Retinal pigment epithelial cell (primary cell): ENCODE measurements around the gene FER.
"Not testable (repeated sequence)": the region's sequence is repeated elsewhere in the genome, so short reads cannot be mapped to it uniquely, and the experiment has no call there.

ENCODE experiments used
- DNase-seq: peaks from one replicate; pipeline ENCODE4 v3.0.0-alpha.2; 2010; ENCODE audit warnings: low read depth
- H3K4me3 ChIP-seq: 2 replicates; pipeline ENCODE4 v1.5.1; 2011; ENCODE audit warnings: mild to moderate bottlenecking, low read length, control low read depth, moderate library complexity
- CTCF ChIP-seq: conservative IDR thresholded peaks from 2 replicates; pipeline ENCODE4 v1.5.1; 2011; ENCODE audit warnings: low read depth, low read length, control low read depth, inconsistent platforms

FER gene

DNA sequence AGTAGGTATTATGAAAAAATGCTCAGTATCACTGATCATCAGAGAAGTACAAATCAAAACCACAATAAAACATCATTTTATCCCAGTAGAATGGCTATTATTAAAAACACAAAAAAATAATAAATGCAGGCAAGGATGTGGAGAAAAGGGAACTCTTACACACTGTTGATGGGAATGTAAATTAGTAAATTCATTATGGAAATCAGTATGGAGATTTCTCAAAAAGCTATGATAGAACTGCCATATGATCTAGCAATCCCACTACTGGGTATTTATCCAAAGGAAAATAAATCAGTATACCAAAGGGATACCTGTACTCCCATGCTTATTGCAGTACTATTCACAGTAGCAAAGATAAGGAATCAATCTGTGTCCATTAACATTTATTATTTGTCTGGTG, 209.6 kb downstream of the FER start:
- H3K4me3 ChIP-seq: no peak overlapping the region
- no peak for TF ChIP-seq CTCF
- no peak for DNase-seq

DNA sequence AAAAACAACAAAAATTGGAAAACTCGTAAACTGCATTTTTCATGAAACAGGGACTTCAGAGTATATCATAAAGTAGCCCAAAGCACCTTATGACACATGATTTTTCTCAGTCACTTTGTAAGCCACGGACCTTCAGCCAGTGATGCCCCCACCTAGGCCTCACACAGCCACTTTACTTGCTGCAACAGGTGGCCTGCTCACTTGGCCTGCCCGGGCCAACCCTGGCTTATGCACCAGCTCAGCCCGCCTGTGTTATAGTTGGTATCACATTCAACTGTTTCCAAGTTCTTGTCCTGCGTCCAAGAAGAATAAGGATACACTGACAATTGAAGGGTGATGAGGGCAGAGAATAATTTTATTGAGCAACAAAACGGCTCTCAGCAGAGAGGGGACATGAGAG, 219.2 kb downstream of the FER start:
- no peak for TF ChIP-seq CTCF
- no peak overlapping the region for H3K4me3 ChIP-seq
- no peak for DNase-seq

GRCh38 chr5:108974594-108974993, 226.9 kb downstream of the FER start:
- DNase-seq: no peak

DNA sequence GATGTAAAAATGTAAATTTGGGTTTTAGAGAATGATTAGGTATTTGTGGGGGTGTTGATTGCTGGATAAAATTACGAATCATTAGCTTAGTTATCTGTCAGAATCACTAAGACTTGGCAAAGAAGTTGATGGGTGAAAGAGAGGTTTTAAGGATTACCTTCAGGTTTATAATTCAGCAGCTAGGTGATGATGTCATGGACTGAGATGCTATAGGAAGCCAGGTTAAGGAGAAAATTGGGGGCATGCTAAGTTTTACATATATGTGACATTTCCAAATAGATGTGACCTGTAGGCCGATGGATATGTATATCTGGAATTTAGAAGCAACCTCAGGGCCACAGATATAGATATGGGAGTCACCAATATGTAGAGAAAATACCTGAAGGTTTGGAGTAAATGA, 228.0 kb downstream of the FER start:
- no peak for DNase-seq
- no peak overlapping the region for H3K4me3 ChIP-seq
- TF ChIP-seq CTCF: no peak

More at GRCh38 chr5:108974594-108974993, 226.9 kb downstream of the FER start:
- no peak overlapping the region for H3K4me3 ChIP-seq
- TF ChIP-seq CTCF: no peak

DNA sequence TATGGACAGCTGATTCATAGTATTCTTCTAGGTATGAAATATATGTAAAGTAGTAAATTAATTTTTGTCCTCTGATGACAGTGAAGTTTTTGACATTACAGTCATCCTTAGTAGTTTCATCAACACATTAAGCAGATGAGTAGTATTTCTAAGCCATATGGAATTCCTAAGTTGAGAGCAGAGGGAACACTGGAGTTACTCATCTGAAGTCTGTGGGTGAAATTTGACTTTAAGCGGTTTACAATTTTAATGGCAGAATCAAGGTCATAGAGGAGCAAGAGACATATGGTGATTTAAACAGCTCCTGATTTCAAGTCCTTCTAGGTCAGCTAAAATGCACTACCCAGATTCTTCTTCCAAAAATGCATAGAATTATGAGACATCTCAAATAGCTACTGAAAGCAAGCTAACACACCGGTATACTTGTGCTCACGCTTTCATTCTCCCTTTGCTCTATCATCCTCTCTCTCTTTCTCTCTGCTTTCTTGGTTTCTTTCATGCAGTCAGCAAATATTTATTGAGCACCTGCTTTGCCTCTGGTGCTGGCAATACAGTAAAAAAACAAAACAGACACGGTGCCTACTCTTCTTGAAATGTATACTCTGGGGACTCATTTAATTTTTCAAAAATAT, 235.9 kb downstream of the FER start:
- no peak for TF ChIP-seq CTCF
- H3K4me3 ChIP-seq: no peak overlapping the region
- no peak for DNase-seq

DNA sequence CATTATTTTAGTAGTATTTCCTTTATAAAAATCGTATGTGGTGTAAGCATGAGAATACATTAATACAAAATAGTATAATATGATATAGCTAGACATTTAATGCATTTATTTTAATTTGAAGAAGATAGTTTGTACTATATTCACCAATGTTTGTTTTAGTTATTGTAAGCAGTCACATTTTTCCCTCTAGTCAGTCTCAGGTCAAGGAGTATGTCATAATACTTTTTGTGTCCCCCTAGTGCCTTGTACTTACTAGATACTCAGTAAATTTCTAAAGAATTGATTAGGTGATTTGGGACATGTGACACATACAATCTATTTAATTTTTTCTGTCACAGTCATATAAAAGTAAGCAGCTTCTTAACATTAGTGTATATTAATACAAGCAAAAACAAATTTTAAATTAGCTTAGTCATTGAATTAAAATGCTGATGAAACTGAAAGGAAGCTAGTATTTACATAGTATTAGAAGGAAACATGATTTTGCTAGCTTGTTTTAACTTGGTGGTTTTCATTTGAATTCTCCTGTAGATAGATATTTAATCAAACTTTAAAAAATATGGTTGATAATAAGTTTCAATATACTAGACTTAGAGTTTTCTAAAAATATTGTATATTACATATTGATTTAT, 242.2 kb downstream of the FER start:
- TF ChIP-seq CTCF: no peak
- no peak for DNase-seq
- H3K4me3 ChIP-seq: no peak overlapping the region

- H3K4me3 ChIP-seq, DNase-seq: not testable (repeated sequence)
These were observed 244.8 kb downstream of the FER start for GRCh38 chr5:108992396-108993085.

GRCh38 chr5:108993440-108993839, 245.7 kb downstream of the FER start:
- not testable (repeated sequence) for DNase-seq, H3K4me3 ChIP-seq
